ENCODE measurements around the gene PITPNM3. TPM values are rescaled to one million over a fixed set of nuclear protein-coding genes. Genes with fewer than 3 reads are reported as not detected.

Gene PITPNM3
- total and polyA plus RNA-seq, 10 donors = 5.4 to 215 (median 125) TPM

DNA sequence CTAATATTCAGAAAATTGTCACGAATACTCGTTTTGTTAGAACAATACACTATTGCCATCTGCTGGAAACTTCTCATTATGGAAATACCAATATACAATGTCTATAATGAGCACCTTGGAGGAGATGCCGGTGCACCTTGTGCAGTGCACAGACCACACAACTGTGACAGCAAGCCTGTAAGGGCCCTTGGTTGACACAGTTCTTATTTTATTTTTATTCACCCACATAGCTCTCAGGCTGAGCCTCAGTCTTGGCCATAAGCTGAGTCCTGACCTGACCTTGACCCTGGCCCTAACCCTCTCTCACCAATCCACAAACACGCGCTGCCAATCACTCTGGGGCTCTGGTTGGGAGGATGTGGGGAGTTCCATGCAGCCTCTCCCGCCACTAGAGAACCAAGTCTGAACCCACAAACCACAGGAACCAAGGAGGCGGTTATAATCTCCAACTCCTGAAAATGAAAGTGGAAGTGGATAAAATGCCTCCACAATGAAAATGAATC is 129.0 kb downstream of the PITPNM3 start:
- intact Hi-C loops (cut with DNase I; ENCODE audit: low total_unique reads) = no loop called here

DNA sequence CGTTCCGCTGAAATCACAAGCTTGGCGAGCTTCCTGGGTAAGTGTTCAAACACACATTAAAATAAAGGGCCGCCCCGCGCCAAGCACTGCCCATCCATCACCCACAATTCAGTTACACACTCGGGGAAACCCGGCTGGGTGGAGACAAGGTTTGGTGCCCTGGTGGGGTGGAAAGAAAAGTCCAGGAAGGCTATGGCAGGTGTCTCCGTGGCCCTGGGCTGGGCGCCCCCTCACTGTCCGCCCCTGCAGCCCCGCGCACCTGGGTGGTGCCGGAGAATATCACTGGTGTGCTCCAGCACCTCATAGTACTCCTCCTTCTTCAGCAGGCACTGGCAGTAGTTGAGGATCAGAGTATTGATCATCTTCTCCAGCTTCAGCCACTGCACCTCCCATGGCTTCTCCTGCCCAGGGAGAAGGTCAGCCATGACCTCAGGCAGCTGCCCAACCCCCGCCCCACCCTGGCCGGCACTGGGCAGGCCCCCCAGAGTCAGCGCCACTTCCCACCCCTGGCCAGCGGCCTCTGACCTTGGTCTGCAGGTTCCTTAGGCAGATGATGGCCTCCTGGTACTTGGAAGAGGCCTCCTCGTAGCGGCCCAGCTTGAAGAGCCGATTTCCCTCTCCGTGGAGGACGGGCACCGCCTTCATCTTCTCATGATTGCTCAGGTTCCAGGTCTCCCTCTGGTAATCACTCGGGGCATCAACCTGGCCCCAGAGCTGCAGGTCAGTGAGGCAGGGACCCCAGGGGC is 129.8 kb downstream of the PITPNM3 start:
- Histone ChIP-seq H3K36me3 (no peaks in the 10 kb centered on the region), H3K4me1 (peaks cover 0 to 32% (median 23%) of the 10 kb centered on the region in 6 donors), H3K27me3 (replicated peaks in 1 of 7) (peaks cover 0 to 9% (median 0%) of the 10 kb centered on the region in 7 donors), H3K27ac (no peak overlapping the region), H3K4me3 (no peak overlapping the region), H3K9me3 (peaks cover 0 to 12% (median 12%) of the 10 kb centered on the region in 8 donors)
- DNase-seq = peak; percentile 74
- WGBS, 5 donors = 88 to 93% (median 89%) methylated on average over 19 to 25 of the region's 25 CpGs
- TF ChIP-seq POLR2A (IDR thresholded peaks at IDR 0.05) = no peak
- no peak for TF ChIP-seq CTCF (IDR thresholded peaks at IDR 0.05 in 8 of 11, conservative IDR thresholded peaks at IDR 0.05 in 3 of 11)
- TF ChIP-seq POLR2AphosphoS5 (IDR thresholded peaks at IDR 0.05) = no peak
- intact Hi-C loops (cut with DNase I; ENCODE audit: low total_unique reads) = no loop called here

More for the DNA sequence above, 129.0 kb downstream of the PITPNM3 start:
- DNase-seq = no peak
- TF ChIP-seq POLR2AphosphoS5 (IDR thresholded peaks at IDR 0.05) = no peak
- TF ChIP-seq POLR2A (IDR thresholded peaks at IDR 0.05) = no peak
- TF ChIP-seq CTCF (IDR thresholded peaks at IDR 0.05 in 8 of 11, conservative IDR thresholded peaks at IDR 0.05 in 3 of 11) = no peak
- peaks cover 0 to 5% (median 0%) of the 10 kb centered on the region in 7 donors for H3K27me3 ChIP-seq (replicated peaks in 1 of 7)
- peaks cover 0 to 16% (median 13%) of the 10 kb centered on the region in 8 donors for H3K9me3 ChIP-seq
- WGBS, 5 donors = 26 to 35% (median 34%) methylated on average over 7 of the region's 7 CpGs
- peaks cover 0 to 24% (median 17%) of the 10 kb centered on the region in 6 donors for H3K4me1 ChIP-seq
- H3K36me3 ChIP-seq = no peaks in the 10 kb centered on the region
- peak overlapping the region in 2 of 8 donors; percentile 16 to 43 for H3K27ac ChIP-seq
- no peak overlapping the region for H3K4me3 ChIP-seq

- peaks cover 0 to 20% (median 0%) of the 10 kb centered on the region in 7 donors for H3K27me3 ChIP-seq (replicated peaks in 1 of 7)
- TF ChIP-seq POLR2AphosphoS5 (IDR thresholded peaks at IDR 0.05) (no peak), POLR2A (IDR thresholded peaks at IDR 0.05) (no peak), CTCF (IDR thresholded peaks at IDR 0.05 in 8 of 11, conservative IDR thresholded peaks at IDR 0.05 in 3 of 11) (no peak)
- peaks cover 0 to 32% (median 25%) of the 10 kb centered on the region in 6 donors for H3K4me1 ChIP-seq
- H3K9me3 ChIP-seq = peaks cover 0 to 1% (median under 1%) of the 10 kb centered on the region in 8 donors
- no peak overlapping the region for H3K4me3 ChIP-seq
- no peaks in the 10 kb centered on the region for H3K36me3 ChIP-seq
- intact Hi-C loops (cut with DNase I; ENCODE audit: low total_unique reads) = no loop called here
- 84 to 91% (median 88%) methylated on average over 18 of the region's 18 CpGs for WGBS, 5 donors
- no peak overlapping the region for H3K27ac ChIP-seq
- DNase-seq = peak; percentile 70
Measured at GRCh38 chr17:6425407-6425806, 130.9 kb downstream of the PITPNM3 start.

DNA sequence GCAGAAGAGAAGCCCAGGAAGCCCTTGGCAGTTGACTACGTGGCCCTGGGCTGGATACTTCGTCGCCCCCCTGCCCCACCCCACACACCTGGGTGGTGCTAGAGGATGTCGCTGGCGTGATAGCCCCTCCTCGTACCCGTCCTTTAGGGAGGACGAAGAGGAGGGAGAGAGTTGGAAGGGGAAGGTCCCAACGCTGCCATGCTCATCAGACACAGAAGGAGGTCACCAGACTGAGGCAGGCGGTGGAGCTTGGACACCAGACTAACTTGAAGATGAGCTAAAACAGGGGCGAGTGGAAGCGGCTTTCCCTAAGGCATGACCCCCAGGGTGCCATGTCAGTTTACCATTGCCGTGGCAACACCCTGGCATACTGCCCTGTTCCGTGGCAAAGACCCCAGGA is 132.4 kb downstream of the PITPNM3 start:
- DNase-seq = no peak
- Histone ChIP-seq H3K9me3 (no peaks in the 10 kb centered on the region), H3K36me3 (no peaks in the 10 kb centered on the region), H3K27ac (no peak overlapping the region), H3K27me3 (replicated peaks in 1 of 7) (peaks cover 0 to 23% (median 0%) of the 10 kb centered on the region in 7 donors), H3K4me3 (no peak overlapping the region), H3K4me1 (peaks cover 0 to 32% (median 25%) of the 10 kb centered on the region in 6 donors)
- TF ChIP-seq POLR2A (IDR thresholded peaks at IDR 0.05) (no peak), POLR2AphosphoS5 (IDR thresholded peaks at IDR 0.05) (no peak), CTCF (IDR thresholded peaks at IDR 0.05 in 8 of 11, conservative IDR thresholded peaks at IDR 0.05 in 3 of 11) (no peak)
- 75 to 87% (median 79%) methylated on average over 14 of the region's 14 CpGs for WGBS, 5 donors
- intact Hi-C loops (cut with DNase I; ENCODE audit: low total_unique reads) = loop anchor here (5.0 kb wide), 1 partner anchor 837 kb away; no protein-coding TSS in a partner anchor

All from spleen (tissue), 11 donors.